CD4-positive, alpha-beta T cell (primary cell): ENCODE results near the gene LONRF3. TPM values are rescaled to one million over a fixed set of nuclear protein-coding genes. Genes with fewer than 3 reads are reported as not detected.
A peak's percentile ranks its signal among the peaks of the same experiment; 100 is the strongest.

ENCODE experiments used
- ATAC-seq: fragments of 200-7000 bp; cut with Tn5 transposase; one replicate; pipeline ENCODE4 v1.10.0; 2022; ENCODE audit warnings: mild to moderate bottlenecking; ENCODE audit not compliant: poor library complexity
- CTCF ChIA-PET: fragments of 350-600 bp; sonication (Branson Sonifier 250); formaldehyde crosslinking; loops from one replicate; lab custom pipeline; 2021; ENCODE audit warnings: antibody characterized with exemption, inconsistent platforms; lab: Charles Lee
- POLR2A ChIA-PET: fragments of 350-600 bp; sonication (Branson Sonifier 250); formaldehyde crosslinking; loops from one replicate; lab custom pipeline; 2021; ENCODE audit warnings: antibody characterized with exemption, inconsistent platforms; lab: Charles Lee
- DNase-seq, 14 experiments: peaks; one replicate each; pipeline ENCODE4 v3.0.0-alpha.2; 2013 to 2020; ENCODE audit warnings: mixed read lengths in 2 of 14
- H3K27ac ChIP-seq, 2 donors: one replicate each; pipeline versions ENCODE4 v1.5.1 to v1.7.0; 2013; ENCODE audit warnings: low read length in 2 of 2, low read depth in 1 of 2, mild to moderate bottlenecking in 1 of 2
- H3K27me3 ChIP-seq, 2 experiments: 1 replicate in 1 of 2; 2 replicates in 1 of 2; pipeline versions ENCODE4 v1.6.1 to v1.7.0; 2013; ENCODE audit warnings: low read length in 2 of 2, control low read depth in 1 of 2, mild to moderate bottlenecking in 1 of 2, moderate library complexity in 1 of 2; ENCODE audit not compliant: insufficient read depth in 2 of 2, control insufficient read depth in 1 of 2
- H3K36me3 ChIP-seq: one replicate; pipeline ENCODE4 v1.6.1; 2013; ENCODE audit warnings: low read length, control low read depth; ENCODE audit not compliant: insufficient read depth
- H3K4me1 ChIP-seq: one replicate; pipeline ENCODE4 v1.6.1; 2013; ENCODE audit warnings: low read length, control low read depth; ENCODE audit not compliant: insufficient read depth
- H3K4me3 ChIP-seq: one replicate; pipeline ENCODE4 v1.5.1; 2013; ENCODE audit warnings: mild to moderate bottlenecking, low read length, moderate library complexity
- H3K9me3 ChIP-seq, 2 experiments: 1 replicate in 1 of 2; 2 replicates in 1 of 2; pipeline versions ENCODE4 v1.6.1 to v1.7.0; 2013; ENCODE audit warnings: low read length in 2 of 2, mild to moderate bottlenecking in 2 of 2, control low read depth in 1 of 2, moderate library complexity in 1 of 2; ENCODE audit not compliant: control insufficient read depth in 1 of 2, insufficient read depth in 1 of 2
- H3K27ac Mint-ChIP-seq: one replicate; pipeline ENCODE4 v1.8.0; 2020; ENCODE audit warnings: mixed read lengths
- H3K27me3 Mint-ChIP-seq: one replicate; pipeline ENCODE4 v1.8.0; 2021; ENCODE audit warnings: mixed read lengths
- H3K36me3 Mint-ChIP-seq: one replicate; pipeline ENCODE4 v1.8.0; 2021; ENCODE audit warnings: low read depth, mixed read lengths
- H3K4me1 Mint-ChIP-seq: one replicate; pipeline ENCODE4 v1.8.0; 2021; ENCODE audit warnings: low read depth, mixed read lengths
- H3K4me3 Mint-ChIP-seq: one replicate; pipeline ENCODE4 v1.8.0; 2020; ENCODE audit warnings: mild to moderate bottlenecking, mixed read lengths
- H3K9me3 Mint-ChIP-seq: one replicate; pipeline ENCODE4 v1.8.0; 2020; ENCODE audit warnings: mixed read lengths
- intact Hi-C, 2 experiments: fragments of 100-400 bp; cut with DNase I in 1 of 2; cut with micrococcal nuclease in 1 of 2; formaldehyde crosslinking; loops; one replicate each; pipeline versions ENCODE4 v1.15.1 to v1.9.0; 2023 to 2025; cut with DNase I, micrococcal nuclease
- total RNA-seq, 174 experiments: library from RNA in 2 of 174; stranded (reverse) in 2 of 174; gene quantifications; one replicate each; pipeline ENCODE4 v1.2.3 and lab custom pipeline; 2021 to 2026
- TF ChIP-seq, protein P1 (sequence below): fragments of 200-600 bp; IDR thresholded peaks from one replicate; pipeline ENCODE4 v1.8.0; 2022; ENCODE audit warnings: antibody characterized with exemption, mild to moderate bottlenecking

Gene LONRF3
- total RNA-seq, 2 experiments from 2014 or later = 4.9 to 5.5 TPM

DNA sequence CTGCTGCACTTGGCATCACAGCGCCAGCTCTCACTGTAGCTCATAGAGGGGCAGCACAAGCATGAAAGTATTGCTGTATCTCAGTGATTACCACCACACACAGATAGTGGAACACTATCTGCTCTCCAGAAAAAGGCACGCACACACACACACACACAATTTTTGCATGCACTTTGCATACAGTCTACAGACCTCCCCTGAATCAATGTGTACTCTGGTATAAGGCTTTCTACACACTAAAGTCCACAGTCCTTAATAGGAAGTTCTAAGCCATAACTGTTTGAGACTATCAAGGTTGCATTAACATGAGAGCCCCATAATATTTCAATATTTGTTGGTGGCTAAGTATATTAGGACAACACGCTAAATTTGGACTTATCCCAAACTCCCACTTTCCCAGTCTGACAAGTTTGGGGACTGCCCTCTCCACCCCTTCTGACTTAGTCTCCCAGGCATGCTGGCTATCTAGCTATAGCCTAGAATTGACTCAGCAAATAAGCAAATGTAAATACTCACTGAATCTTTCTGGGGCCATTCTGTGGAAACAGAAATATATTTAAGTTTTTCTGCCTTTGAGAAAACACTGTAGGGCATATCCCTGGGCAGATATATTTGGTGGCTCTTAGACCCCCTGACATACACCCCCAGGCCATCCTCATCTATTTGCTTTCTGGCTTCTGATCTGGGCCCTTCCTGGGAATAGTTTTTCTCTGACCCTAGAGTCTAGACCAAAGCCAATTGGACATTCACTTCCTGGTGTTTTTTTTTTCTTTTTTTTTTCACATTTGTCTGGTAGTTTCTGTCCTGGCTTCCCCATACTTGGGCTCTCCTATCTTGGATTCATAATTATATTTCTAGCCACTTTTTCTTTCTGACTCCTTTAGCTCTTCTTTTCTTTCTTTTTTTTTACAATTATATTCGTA lies 62.0 kb downstream of the LONRF3 start:
- TF ChIP-seq, protein P1, sequence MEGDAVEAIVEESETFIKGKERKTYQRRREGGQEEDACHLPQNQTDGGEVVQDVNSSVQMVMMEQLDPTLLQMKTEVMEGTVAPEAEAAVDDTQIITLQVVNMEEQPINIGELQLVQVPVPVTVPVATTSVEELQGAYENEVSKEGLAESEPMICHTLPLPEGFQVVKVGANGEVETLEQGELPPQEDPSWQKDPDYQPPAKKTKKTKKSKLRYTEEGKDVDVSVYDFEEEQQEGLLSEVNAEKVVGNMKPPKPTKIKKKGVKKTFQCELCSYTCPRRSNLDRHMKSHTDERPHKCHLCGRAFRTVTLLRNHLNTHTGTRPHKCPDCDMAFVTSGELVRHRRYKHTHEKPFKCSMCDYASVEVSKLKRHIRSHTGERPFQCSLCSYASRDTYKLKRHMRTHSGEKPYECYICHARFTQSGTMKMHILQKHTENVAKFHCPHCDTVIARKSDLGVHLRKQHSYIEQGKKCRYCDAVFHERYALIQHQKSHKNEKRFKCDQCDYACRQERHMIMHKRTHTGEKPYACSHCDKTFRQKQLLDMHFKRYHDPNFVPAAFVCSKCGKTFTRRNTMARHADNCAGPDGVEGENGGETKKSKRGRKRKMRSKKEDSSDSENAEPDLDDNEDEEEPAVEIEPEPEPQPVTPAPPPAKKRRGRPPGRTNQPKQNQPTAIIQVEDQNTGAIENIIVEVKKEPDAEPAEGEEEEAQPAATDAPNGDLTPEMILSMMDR = no peak
- no peak for DNase-seq

DNA sequence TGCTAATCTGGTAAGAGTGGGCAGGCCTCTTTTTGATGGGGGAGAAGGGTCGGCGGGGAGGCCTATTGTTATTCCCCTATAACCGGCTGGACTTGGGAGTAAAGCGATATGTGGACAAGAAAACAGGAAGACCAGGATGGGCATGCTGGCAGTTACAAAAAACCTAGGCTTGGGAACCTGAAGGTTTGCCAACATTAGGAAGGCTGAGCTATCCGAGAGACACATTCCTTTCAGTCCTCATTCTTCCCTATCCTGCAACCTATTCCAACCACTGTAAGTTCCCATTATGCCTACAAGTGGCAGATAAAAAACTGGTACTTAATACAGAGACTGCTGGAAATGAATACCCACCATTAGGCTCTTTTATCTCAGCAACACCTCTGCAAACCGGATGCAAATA lies 66.0 kb downstream of the LONRF3 start:
- no peak overlapping the region for H3K4me3 ChIP-seq
- no peaks in the 10 kb centered on the region for H3K9me3 ChIP-seq
- no peak overlapping the region for H3K4me3 Mint-ChIP-seq
- no peak overlapping the region for H3K27ac Mint-ChIP-seq
- no peaks in the 10 kb centered on the region for H3K4me1 Mint-ChIP-seq
- no peaks in the 10 kb centered on the region for H3K36me3 ChIP-seq
- DNase-seq = no peak
- H3K27me3 ChIP-seq = no peaks in the 10 kb centered on the region
- no peaks in the 10 kb centered on the region for H3K27me3 Mint-ChIP-seq
- intact Hi-C loops = no loop called here
- no peaks in the 10 kb centered on the region for H3K9me3 Mint-ChIP-seq
- ATAC-seq = no peak
- no peak overlapping the region for H3K27ac ChIP-seq
- CTCF ChIA-PET = no interaction called here
- H3K36me3 Mint-ChIP-seq = no peaks in the 10 kb centered on the region
- POLR2A ChIA-PET = no interaction called here
- TF ChIP-seq, protein P1 = no peak
- no peaks in the 10 kb centered on the region for H3K4me1 ChIP-seq

More for the DNA sequence above, 62.0 kb downstream of the LONRF3 start:
- Mint-ChIP-seq H3K9me3 (peaks cover 3% of the 10 kb centered on the region), H3K4me3 (no peak overlapping the region), H3K4me1 (no peaks in the 10 kb centered on the region), H3K27me3 (no peaks in the 10 kb centered on the region), H3K27ac (no peak overlapping the region), H3K36me3 (no peaks in the 10 kb centered on the region)
- no peak for ATAC-seq
- no peaks in the 10 kb centered on the region for H3K4me1 ChIP-seq
- intact Hi-C loops = no loop called here
- no peaks in the 10 kb centered on the region for H3K36me3 ChIP-seq
- no peak overlapping the region for H3K27ac ChIP-seq
- no peaks in the 10 kb centered on the region for H3K27me3 ChIP-seq
- CTCF ChIA-PET = no interaction called here
- H3K4me3 ChIP-seq = no peak overlapping the region
- H3K9me3 ChIP-seq = no peaks in the 10 kb centered on the region
- POLR2A ChIA-PET = no interaction called here

DNA sequence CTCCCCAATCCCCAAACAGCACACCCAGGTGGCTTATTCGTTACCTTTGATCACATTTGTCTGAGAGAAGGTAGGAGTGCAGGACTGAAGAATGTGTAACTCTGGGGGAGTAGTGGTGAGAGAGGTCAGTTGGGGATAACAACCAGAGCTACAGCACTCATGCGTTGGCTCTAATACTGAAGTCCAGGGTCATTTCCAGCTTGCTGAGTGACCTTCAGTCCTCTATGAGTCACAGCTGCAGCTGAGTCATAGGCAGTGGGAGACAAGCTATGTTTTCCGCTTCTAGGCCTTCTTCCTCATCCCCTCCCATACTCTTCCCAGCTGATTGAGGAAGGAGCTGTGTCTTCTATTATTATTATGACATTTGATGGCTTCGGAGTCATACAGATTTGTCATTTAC lies 66.8 kb downstream of the LONRF3 start:
- no peak overlapping the region for H3K27ac ChIP-seq
- TF ChIP-seq, protein P1 = no peak
- intact Hi-C loops = no loop called here
- Mint-ChIP-seq H3K4me1 (no peaks in the 10 kb centered on the region), H3K36me3 (no peaks in the 10 kb centered on the region), H3K27me3 (no peaks in the 10 kb centered on the region), H3K27ac (no peak overlapping the region), H3K9me3 (no peaks in the 10 kb centered on the region), H3K4me3 (no peak overlapping the region)
- no peak overlapping the region for H3K4me3 ChIP-seq
- DNase-seq (peak in 2 of 14 experiments; percentile 18 to 47), ATAC-seq (no peak)
- no peaks in the 10 kb centered on the region for H3K4me1 ChIP-seq
- H3K36me3 ChIP-seq = no peaks in the 10 kb centered on the region
- POLR2A ChIA-PET = no interaction called here
- CTCF ChIA-PET = no interaction called here
- H3K9me3 ChIP-seq = no peaks in the 10 kb centered on the region
- H3K27me3 ChIP-seq = no peaks in the 10 kb centered on the region
